Stimulated activated naive CD8-positive, alpha-beta T cell treated with anti-CD3 and anti-CD28 coated beads, Interleukin-15, Interleukin-2, amounts not matched to agents 100 ng/mL and 50 ng/mL, for 24 hours (primary cell): ENCODE data around the gene TSNAX.

ENCODE experiments used
- H3K27ac Mint-ChIP-seq: one replicate; pipeline ENCODE4 v1.8.0; 2021; ENCODE audit warnings: mild to moderate bottlenecking, mixed read lengths
- H3K27me3 Mint-ChIP-seq: one replicate; pipeline ENCODE4 v1.8.0; 2021; ENCODE audit warnings: mixed read lengths
- H3K36me3 Mint-ChIP-seq: one replicate; pipeline ENCODE4 v1.8.0; 2021; ENCODE audit warnings: low read depth, mixed read lengths
- H3K4me1 Mint-ChIP-seq: one replicate; pipeline ENCODE4 v1.8.0; 2021; ENCODE audit warnings: low read depth, mixed read lengths
- H3K4me3 Mint-ChIP-seq: one replicate; pipeline ENCODE4 v1.8.0; 2021; ENCODE audit warnings: mild to moderate bottlenecking, mixed read lengths
- H3K9me3 Mint-ChIP-seq: one replicate; pipeline ENCODE4 v1.8.0; 2021; ENCODE audit warnings: mixed read lengths

TSNAX gene

GRCh38 chr1:231536099-231536498 lies 7.6 kb downstream of the TSNAX start:
- Mint-ChIP-seq H3K27ac (no peak overlapping the region), H3K36me3 (peaks cover 56% of the 10 kb centered on the region), H3K4me1 (peaks cover 13% of the 10 kb centered on the region), H3K9me3 (peaks cover 3% of the 10 kb centered on the region), H3K4me3 (no peak overlapping the region), H3K27me3 (no peaks in the 10 kb centered on the region)

GRCh38 chr1:231540847-231541246 lies 12.4 kb downstream of the TSNAX start:
- Mint-ChIP-seq H3K27ac (no peak overlapping the region), H3K36me3 (peaks cover 62% of the 10 kb centered on the region), H3K9me3 (peaks cover 4% of the 10 kb centered on the region), H3K4me1 (peaks cover 3% of the 10 kb centered on the region), H3K4me3 (no peak overlapping the region), H3K27me3 (no peaks in the 10 kb centered on the region)

- Mint-ChIP-seq H3K4me1 (peaks cover 3% of the 10 kb centered on the region), H3K36me3 (peaks cover 70% of the 10 kb centered on the region), H3K27ac (no peak overlapping the region), H3K4me3 (no peak overlapping the region), H3K9me3 (peaks cover 4% of the 10 kb centered on the region), H3K27me3 (no peaks in the 10 kb centered on the region)
Observed at GRCh38 chr1:231541842-231542241, 13.4 kb downstream of the TSNAX start.

- H3K27me3 Mint-ChIP-seq = no peaks in the 10 kb centered on the region
- H3K4me1 Mint-ChIP-seq = peaks cover 5% of the 10 kb centered on the region
- no peak overlapping the region for H3K4me3 Mint-ChIP-seq
- peaks cover 62% of the 10 kb centered on the region for H3K36me3 Mint-ChIP-seq
- H3K9me3 Mint-ChIP-seq = peaks cover 4% of the 10 kb centered on the region
- no peak overlapping the region for H3K27ac Mint-ChIP-seq
Observed at GRCh38 chr1:231544943-231545592, 16.6 kb downstream of the TSNAX start.

GRCh38 chr1:231546693-231547092 lies 18.2 kb downstream of the TSNAX start:
- Mint-ChIP-seq H3K36me3 (peaks cover 45% of the 10 kb centered on the region), H3K27me3 (no peaks in the 10 kb centered on the region), H3K27ac (no peak overlapping the region), H3K4me3 (no peak overlapping the region), H3K4me1 (peaks cover 5% of the 10 kb centered on the region), H3K9me3 (no peaks in the 10 kb centered on the region)

- H3K27me3 Mint-ChIP-seq = no peaks in the 10 kb centered on the region
- peaks cover 13% of the 10 kb centered on the region for H3K4me1 Mint-ChIP-seq
- H3K27ac Mint-ChIP-seq = no peak overlapping the region
- peaks cover 42% of the 10 kb centered on the region for H3K36me3 Mint-ChIP-seq
- H3K9me3 Mint-ChIP-seq = no peaks in the 10 kb centered on the region
- H3K4me3 Mint-ChIP-seq = no peak overlapping the region
Observed at GRCh38 chr1:231549733-231550447, 21.4 kb downstream of the TSNAX start.

GRCh38 chr1:231550448-231550781 lies 21.9 kb downstream of the TSNAX start:
- H3K27ac Mint-ChIP-seq = no peak overlapping the region
- no peaks in the 10 kb centered on the region for H3K27me3 Mint-ChIP-seq
- peaks cover 16% of the 10 kb centered on the region for H3K4me1 Mint-ChIP-seq
- H3K4me3 Mint-ChIP-seq = no peak overlapping the region
- H3K36me3 Mint-ChIP-seq = peaks cover 42% of the 10 kb centered on the region
- no peaks in the 10 kb centered on the region for H3K9me3 Mint-ChIP-seq

GRCh38 chr1:231553320-231553719 lies 24.9 kb downstream of the TSNAX start:
- no peak overlapping the region for H3K4me3 Mint-ChIP-seq
- no peaks in the 10 kb centered on the region for H3K27me3 Mint-ChIP-seq
- peaks cover 21% of the 10 kb centered on the region for H3K4me1 Mint-ChIP-seq
- peaks cover 26% of the 10 kb centered on the region for H3K36me3 Mint-ChIP-seq
- no peak overlapping the region for H3K27ac Mint-ChIP-seq
- H3K9me3 Mint-ChIP-seq = no peaks in the 10 kb centered on the region

- no peaks in the 10 kb centered on the region for H3K9me3 Mint-ChIP-seq
- H3K27ac Mint-ChIP-seq = no peak overlapping the region
- peaks cover 20% of the 10 kb centered on the region for H3K36me3 Mint-ChIP-seq
- peaks cover 17% of the 10 kb centered on the region for H3K4me1 Mint-ChIP-seq
- no peaks in the 10 kb centered on the region for H3K27me3 Mint-ChIP-seq
- no peak overlapping the region for H3K4me3 Mint-ChIP-seq
Observed at GRCh38 chr1:231554969-231555368, 26.5 kb downstream of the TSNAX start.

GRCh38 chr1:231557411-231557810 lies 28.9 kb downstream of the TSNAX start:
- peaks cover 16% of the 10 kb centered on the region for H3K4me1 Mint-ChIP-seq
- H3K36me3 Mint-ChIP-seq = peaks cover 28% of the 10 kb centered on the region
- no peak overlapping the region for H3K27ac Mint-ChIP-seq
- H3K27me3 Mint-ChIP-seq = no peaks in the 10 kb centered on the region
- H3K9me3 Mint-ChIP-seq = no peaks in the 10 kb centered on the region
- H3K4me3 Mint-ChIP-seq = no peak overlapping the region

- Mint-ChIP-seq H3K4me1 (peaks cover 13% of the 10 kb centered on the region), H3K27ac (no peak overlapping the region), H3K36me3 (peaks cover 23% of the 10 kb centered on the region), H3K9me3 (no peaks in the 10 kb centered on the region), H3K27me3 (no peaks in the 10 kb centered on the region), H3K4me3 (no peak overlapping the region)
Observed at GRCh38 chr1:231557898-231558707, 29.6 kb downstream of the TSNAX start.

GRCh38 chr1:231558708-231559185 lies 30.3 kb downstream of the TSNAX start:
- H3K4me3 Mint-ChIP-seq = no peak overlapping the region
- no peaks in the 10 kb centered on the region for H3K9me3 Mint-ChIP-seq
- peaks cover 27% of the 10 kb centered on the region for H3K36me3 Mint-ChIP-seq
- H3K4me1 Mint-ChIP-seq = peaks cover 13% of the 10 kb centered on the region
- H3K27me3 Mint-ChIP-seq = no peaks in the 10 kb centered on the region
- no peak overlapping the region for H3K27ac Mint-ChIP-seq

- Mint-ChIP-seq H3K36me3 (peaks cover 36% of the 10 kb centered on the region), H3K9me3 (no peaks in the 10 kb centered on the region), H3K27me3 (no peaks in the 10 kb centered on the region), H3K4me3 (no peak overlapping the region), H3K4me1 (peaks cover 5% of the 10 kb centered on the region), H3K27ac (no peak overlapping the region)
Observed at GRCh38 chr1:231561647-231562383, 33.3 kb downstream of the TSNAX start.

- H3K36me3 Mint-ChIP-seq = peaks cover 49% of the 10 kb centered on the region
Observed at GRCh38 chr1:231563247-231563646, 34.8 kb downstream of the TSNAX start.

More at GRCh38 chr1:231563247-231563646, 34.8 kb downstream of the TSNAX start:
- H3K27me3 Mint-ChIP-seq = no peaks in the 10 kb centered on the region
- no peak overlapping the region for H3K27ac Mint-ChIP-seq
- H3K4me1 Mint-ChIP-seq = peaks cover 3% of the 10 kb centered on the region
- H3K9me3 Mint-ChIP-seq = no peaks in the 10 kb centered on the region
- H3K4me3 Mint-ChIP-seq = no peak overlapping the region
